Stimulated activated CD4-positive, alpha-beta T cell treated with anti-CD3 and anti-CD28 coated beads, Interleukin-2, amount 100 ng/mL, for 24 hours (primary cell): ENCODE results near the gene CCNO.

ENCODE experiments used
- DNase-seq, 2 donors: peaks; one replicate each; pipeline ENCODE4 v3.0.0-alpha.2; 2020

Gene CCNO

GRCh38 chr5:55232985-55233928, at the start of gene CCNO:
Gene CCNO (minus strand): TSS chr5:55233608. CDS start chr5:55233523, 85 bp downstream.
- peak; percentile 59 to 77 for DNase-seq

- no peak for DNase-seq
Observed at GRCh38 chr5:55278778-55279177, 45.4 kb upstream of the CCNO start.

GRCh38 chr5:55276771-55277170, 43.4 kb upstream of the CCNO start:
- no peak for DNase-seq

- DNase-seq: no peak
Observed at GRCh38 chr5:55258339-55258738, 24.9 kb upstream of the CCNO start.

- no peak for DNase-seq
Observed at GRCh38 chr5:55254802-55255201, 21.4 kb upstream of the CCNO start.

- DNase-seq: no peak
Observed at GRCh38 chr5:55250064-55250463, 16.7 kb upstream of the CCNO start.

GRCh38 chr5:55241746-55242145, 8.3 kb upstream of the CCNO start:
- DNase-seq: no peak

- no peak for DNase-seq
Observed at GRCh38 chr5:55236800-55237199, 3.4 kb upstream of the CCNO start.

GRCh38 chr5:55234121-55234700, 803 bp upstream of the CCNO start:
- no peak for DNase-seq

GRCh38 chr5:55232271-55232984, 980 bp downstream of the CCNO start:
- DNase-seq: peak in 1 of 2 donors; percentile 24

- no peak for DNase-seq
Observed at GRCh38 chr5:55231919-55232270, 1.5 kb downstream of the CCNO start.

- peak in 1 of 2 donors; percentile 26 for DNase-seq
Observed at GRCh38 chr5:55231029-55231918, 2.1 kb downstream of the CCNO start.

- DNase-seq: no peak
Observed at GRCh38 chr5:55230086-55230629, 3.2 kb downstream of the CCNO start.

- no peak for DNase-seq
Observed at GRCh38 chr5:55227664-55228430, 5.6 kb downstream of the CCNO start.

- DNase-seq: peak; percentile 65 to 79
Observed at GRCh38 chr5:55226934-55227663, 6.3 kb downstream of the CCNO start, which contains the start of gene MCIDAS. Gene MCIDAS (minus strand): TSS chr5:55227315. CDS start chr5:55227138, 177 bp downstream.

GRCh38 chr5:55226027-55226933, 7.1 kb downstream of the CCNO start:
- peak; percentile 70 to 83 for DNase-seq

- DNase-seq: no peak
Observed at GRCh38 chr5:55225346-55225745, 8.1 kb downstream of the CCNO start.

- DNase-seq: no peak
Observed at GRCh38 chr5:55223812-55224240, 9.6 kb downstream of the CCNO start.
